Skeletal muscle tissue (tissue), 4 donors: Measurements from ENCODE around the gene ACAP2. TPM values are rescaled to one million over a fixed set of nuclear protein-coding genes. Genes with fewer than 3 reads are reported as not detected.
A peak's percentile ranks its signal among the peaks of the same experiment; 100 is the strongest.
"Not testable (repeated sequence)": the region's sequence is repeated elsewhere in the genome, so short reads cannot be mapped to it uniquely, and the experiment has no call there.

Source experiments
- H3K27ac ChIP-seq: one replicate; pipeline ENCODE4 v1.7.0; 2013; ENCODE audit warnings: mild to moderate bottlenecking, low read depth, low read length, inconsistent platforms
- H3K27me3 ChIP-seq, 3 donors: one replicate each; pipeline ENCODE4 v1.7.0; 2013; ENCODE audit warnings: low read length in 3 of 3; ENCODE audit not compliant: control insufficient read depth in 3 of 3, insufficient read depth in 3 of 3
- H3K36me3 ChIP-seq, 3 donors: one replicate each; pipeline ENCODE4 v1.7.0; 2013; ENCODE audit warnings: low read length in 3 of 3; ENCODE audit not compliant: control insufficient read depth in 3 of 3, insufficient read depth in 3 of 3
- H3K4me1 ChIP-seq, 3 donors: one replicate each; pipeline ENCODE4 v1.7.0; 2013; ENCODE audit warnings: low read length in 3 of 3, mild to moderate bottlenecking in 3 of 3; ENCODE audit not compliant: control insufficient read depth in 3 of 3, insufficient read depth in 3 of 3
- H3K4me3 ChIP-seq, 3 donors: one replicate each; pipeline ENCODE4 v1.7.0; 2013; ENCODE audit warnings: low read length in 3 of 3
- H3K9ac ChIP-seq, 3 donors: one replicate each; pipeline ENCODE4 v1.7.0; 2013; ENCODE audit warnings: low read length in 3 of 3, mild to moderate bottlenecking in 3 of 3, moderate library complexity in 2 of 3, low read depth in 1 of 3
- H3K9me3 ChIP-seq, 3 donors: one replicate each; pipeline ENCODE4 v1.7.0; 2013; ENCODE audit warnings: low read length in 3 of 3; ENCODE audit not compliant: control insufficient read depth in 3 of 3
- total RNA-seq: library from RNA; depleted of rRNA; stranded (reverse); fragments of >200 nt; gene quantifications from one replicate; pipeline ENCODE4 v1.2.3, GENCODE V29; 2014
- donor health status: Osteomylitis.

Gene ACAP2, protein sequence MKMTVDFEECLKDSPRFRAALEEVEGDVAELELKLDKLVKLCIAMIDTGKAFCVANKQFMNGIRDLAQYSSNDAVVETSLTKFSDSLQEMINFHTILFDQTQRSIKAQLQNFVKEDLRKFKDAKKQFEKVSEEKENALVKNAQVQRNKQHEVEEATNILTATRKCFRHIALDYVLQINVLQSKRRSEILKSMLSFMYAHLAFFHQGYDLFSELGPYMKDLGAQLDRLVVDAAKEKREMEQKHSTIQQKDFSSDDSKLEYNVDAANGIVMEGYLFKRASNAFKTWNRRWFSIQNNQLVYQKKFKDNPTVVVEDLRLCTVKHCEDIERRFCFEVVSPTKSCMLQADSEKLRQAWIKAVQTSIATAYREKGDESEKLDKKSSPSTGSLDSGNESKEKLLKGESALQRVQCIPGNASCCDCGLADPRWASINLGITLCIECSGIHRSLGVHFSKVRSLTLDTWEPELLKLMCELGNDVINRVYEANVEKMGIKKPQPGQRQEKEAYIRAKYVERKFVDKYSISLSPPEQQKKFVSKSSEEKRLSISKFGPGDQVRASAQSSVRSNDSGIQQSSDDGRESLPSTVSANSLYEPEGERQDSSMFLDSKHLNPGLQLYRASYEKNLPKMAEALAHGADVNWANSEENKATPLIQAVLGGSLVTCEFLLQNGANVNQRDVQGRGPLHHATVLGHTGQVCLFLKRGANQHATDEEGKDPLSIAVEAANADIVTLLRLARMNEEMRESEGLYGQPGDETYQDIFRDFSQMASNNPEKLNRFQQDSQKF
- total RNA-seq, result 52.7 TPM

- Histone ChIP-seq H3K27me3 (no peaks in the 10 kb centered on the region), H3K27ac (peak within 1 kb of the TSS; percentile 93), H3K9me3 (no peaks in the 10 kb centered on the region), H3K4me1 (peaks cover 12 to 23% (median 17%) of the 10 kb centered on the region in 3 donors), H3K4me3 (peak within 1 kb of the TSS; percentile 81 to 88 (median 87)), H3K36me3 (no peaks in the 10 kb centered on the region), H3K9ac (peak within 1 kb of the TSS; percentile 87 to 98 (median 92))
Measured at GRCh38 chr3:195442573-195443390, at the start of gene ACAP2. TSS of gene ACAP2 (minus strand) at chr3:195443020. CDS start at chr3:195442847, 173 bp downstream.

- no peaks in the 10 kb centered on the region for H3K27me3 ChIP-seq
Measured at GRCh38 chr3:195475614-195476013, 32.8 kb upstream of the ACAP2 start.

GRCh38 chr3:195475116-195475515, 32.3 kb upstream of the ACAP2 start:
- not testable (repeated sequence) for H3K27ac ChIP-seq, H3K9ac ChIP-seq, H3K9me3 ChIP-seq, H3K36me3 ChIP-seq, H3K4me3 ChIP-seq, H3K27me3 ChIP-seq, H3K4me1 ChIP-seq

More at GRCh38 chr3:195475614-195476013, 32.8 kb upstream of the ACAP2 start:
- no peak overlapping the region for H3K9ac ChIP-seq
- H3K36me3 ChIP-seq, result no peaks in the 10 kb centered on the region
- H3K9me3 ChIP-seq, result no peaks in the 10 kb centered on the region
- no peaks in the 10 kb centered on the region for H3K4me1 ChIP-seq
- H3K4me3 ChIP-seq, result no peak overlapping the region
- no peak overlapping the region for H3K27ac ChIP-seq

DNA sequence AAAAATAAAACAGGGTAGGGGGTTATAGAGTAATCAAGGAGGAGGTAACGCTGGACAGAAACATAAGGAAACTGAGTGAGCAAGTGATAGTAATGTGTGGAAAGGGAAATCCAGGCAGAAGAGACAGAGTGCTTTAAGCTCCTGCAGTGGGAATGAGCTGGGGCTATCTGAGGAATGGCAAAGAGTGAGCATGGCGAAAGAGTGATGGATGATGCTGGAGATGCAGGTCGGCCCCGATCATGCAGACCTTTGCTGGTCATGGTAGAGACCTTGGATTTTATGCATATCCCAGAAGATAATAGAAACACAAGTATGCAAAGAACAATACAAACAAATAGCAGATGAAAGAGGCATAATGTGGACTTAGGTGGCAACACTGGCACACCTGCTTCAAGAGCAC, 26.0 kb upstream of the ACAP2 start:
- H3K36me3 ChIP-seq, result no peaks in the 10 kb centered on the region
- H3K27ac ChIP-seq, result no peak overlapping the region
- no peaks in the 10 kb centered on the region for H3K4me1 ChIP-seq
- no peak overlapping the region for H3K9ac ChIP-seq
- no peaks in the 10 kb centered on the region for H3K27me3 ChIP-seq
- no peak overlapping the region for H3K4me3 ChIP-seq
- H3K9me3 ChIP-seq, result no peaks in the 10 kb centered on the region

- Histone ChIP-seq H3K27ac (no peak overlapping the region), H3K27me3 (no peaks in the 10 kb centered on the region), H3K9me3 (no peaks in the 10 kb centered on the region), H3K36me3 (no peaks in the 10 kb centered on the region), H3K4me1 (no peaks in the 10 kb centered on the region), H3K4me3 (no peak overlapping the region), H3K9ac (no peak overlapping the region)
Measured at GRCh38 chr3:195468391-195468776, 25.6 kb upstream of the ACAP2 start.

DNA sequence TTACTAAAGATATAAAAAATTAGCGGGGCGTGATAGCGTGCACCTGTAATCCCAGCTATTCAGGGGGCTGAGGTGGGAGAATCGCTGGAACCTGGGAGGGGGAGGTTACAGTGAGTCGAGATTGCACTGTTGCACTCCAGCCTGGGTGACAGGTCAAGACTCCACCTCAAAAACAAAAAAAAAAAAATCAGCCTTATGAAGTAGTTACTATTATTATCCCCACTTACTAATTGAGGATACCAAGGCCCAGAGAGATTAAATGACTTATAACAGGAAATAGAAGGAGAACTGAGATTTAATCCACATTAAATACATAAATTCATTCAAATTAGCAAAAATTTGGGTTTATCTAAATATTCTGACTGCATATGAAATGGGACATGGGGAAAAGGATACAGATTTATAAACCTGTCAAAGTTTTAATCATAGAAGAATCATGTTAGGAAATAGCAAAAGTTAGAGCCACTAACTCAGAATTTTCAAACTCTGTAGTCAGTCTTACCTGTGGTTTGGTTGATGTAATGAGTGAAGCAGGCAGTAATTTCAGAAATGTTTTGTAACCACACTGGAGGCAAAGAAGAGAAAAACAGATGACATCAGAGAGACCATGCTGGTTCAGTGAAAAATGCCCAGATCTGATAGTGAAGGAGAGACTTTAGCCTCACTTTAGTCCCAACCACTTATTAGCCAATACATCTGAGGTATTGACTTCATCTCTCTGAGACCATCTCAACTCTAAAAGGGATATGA, 25.0 kb upstream of the ACAP2 start:
- Histone ChIP-seq H3K9ac (no peak overlapping the region), H3K4me3 (no peak overlapping the region), H3K4me1 (no peaks in the 10 kb centered on the region), H3K27ac (no peak overlapping the region), H3K27me3 (no peaks in the 10 kb centered on the region), H3K9me3 (no peaks in the 10 kb centered on the region), H3K36me3 (no peaks in the 10 kb centered on the region)

- Histone ChIP-seq H3K27me3 (peaks cover 0 to 4% (median 0%) of the 10 kb centered on the region in 3 donors), H3K36me3 (no peaks in the 10 kb centered on the region), H3K9me3 (no peaks in the 10 kb centered on the region), H3K9ac (no peak overlapping the region), H3K4me3 (no peak overlapping the region), H3K27ac (no peak overlapping the region), H3K4me1 (peaks cover 4 to 8% (median 7%) of the 10 kb centered on the region in 3 donors)
Measured at GRCh38 chr3:195466251-195466650, 23.4 kb upstream of the ACAP2 start.

- H3K27ac ChIP-seq, H3K4me3 ChIP-seq, H3K9me3 ChIP-seq, H3K27me3 ChIP-seq, H3K4me1 ChIP-seq, H3K9ac ChIP-seq, H3K36me3 ChIP-seq: not testable (repeated sequence)
Measured at GRCh38 chr3:195462922-195463321, 20.1 kb upstream of the ACAP2 start.

- H3K36me3 ChIP-seq, result no peaks in the 10 kb centered on the region
- H3K27me3 ChIP-seq, result peaks cover 0 to 4% (median 0%) of the 10 kb centered on the region in 3 donors
- H3K9me3 ChIP-seq, result no peaks in the 10 kb centered on the region
- no peak overlapping the region for H3K27ac ChIP-seq
- peaks cover 4 to 8% (median 7%) of the 10 kb centered on the region in 3 donors for H3K4me1 ChIP-seq
- no peak overlapping the region for H3K9ac ChIP-seq
- no peak overlapping the region for H3K4me3 ChIP-seq
Measured at GRCh38 chr3:195462308-195462610, 19.4 kb upstream of the ACAP2 start.
